ENCODE data around the gene OIT3. TPM values are rescaled to one million over a fixed set of nuclear protein-coding genes. Genes with fewer than 3 reads are reported as not detected.

The OIT3 gene
- total RNA-seq, 4 donors from 2014 or later, result 0.16 to 1.2 (median 0.27) TPM; not detected in 1

GRCh38 chr10:72904806-72905205, 11.3 kb downstream of the OIT3 start:
- Histone ChIP-seq H3K36me3 (no peaks in the 10 kb centered on the region), H3K4me3 (no peak overlapping the region), H3K27ac (no peak overlapping the region), H3K9me3 (no peaks in the 10 kb centered on the region), H3K4me1 (peaks cover 0 to 7% (median 0%) of the 10 kb centered on the region in 4 donors), H3K27me3 (no peaks in the 10 kb centered on the region)
- DNase-seq, result no peak
- intact Hi-C loops (cut with DNase I; ENCODE audit: low total_unique reads), result no loop called here
- no peak for TF ChIP-seq EP300 (IDR thresholded peaks at IDR 0.05; ENCODE audit: low read depth)
- TF ChIP-seq POLR2AphosphoS5 (IDR thresholded peaks at IDR 0.05), result no peak
- TF ChIP-seq POLR2A (IDR thresholded peaks at IDR 0.05), result no peak
- TF ChIP-seq CTCF (IDR thresholded peaks at IDR 0.05), result no peak
- 72 to 78% methylated on average over 2 to 3 of the region's 3 CpGs for WGBS, 2 donors (ENCODE audit: low coverage in 1 of 2)
- in situ Hi-C loops (cut with MboI; ENCODE audit: low pct_ligation_motif_present in 1 of 4, low pct_unique_long_range_greater_than_20kb in 1 of 4, low sequenced_read_pairs in 3 of 4), result no loop called here

- no peak overlapping the region for H3K27ac ChIP-seq
- H3K4me1 ChIP-seq, result peaks cover 0 to 7% (median 0%) of the 10 kb centered on the region in 4 donors
- in situ Hi-C loops (cut with MboI; ENCODE audit: low pct_ligation_motif_present in 1 of 4, low pct_unique_long_range_greater_than_20kb in 1 of 4, low sequenced_read_pairs in 3 of 4), result no loop called here
- no peak overlapping the region for H3K4me3 ChIP-seq
- no peak for TF ChIP-seq EP300 (IDR thresholded peaks at IDR 0.05; ENCODE audit: low read depth)
- TF ChIP-seq CTCF (IDR thresholded peaks at IDR 0.05), result no peak
- no peak for TF ChIP-seq POLR2AphosphoS5 (IDR thresholded peaks at IDR 0.05)
- no peak for TF ChIP-seq POLR2A (IDR thresholded peaks at IDR 0.05)
- no peaks in the 10 kb centered on the region for H3K9me3 ChIP-seq
- intact Hi-C loops (cut with DNase I; ENCODE audit: low total_unique reads), result no loop called here
- no peak for DNase-seq
- 95 to 96% methylated on average over 5 to 6 of the region's 6 CpGs for WGBS, 2 donors (ENCODE audit: low coverage in 1 of 2)
- H3K36me3 ChIP-seq, result no peaks in the 10 kb centered on the region
- H3K27me3 ChIP-seq, result no peaks in the 10 kb centered on the region
Measured at GRCh38 chr10:72906446-72906845, 12.9 kb downstream of the OIT3 start.

GRCh38 chr10:72910705-72911104, 17.2 kb downstream of the OIT3 start:
- no peaks in the 10 kb centered on the region for H3K36me3 ChIP-seq
- H3K4me3 ChIP-seq, result no peak overlapping the region
- no peaks in the 10 kb centered on the region for H3K9me3 ChIP-seq
- TF ChIP-seq CTCF (IDR thresholded peaks at IDR 0.05), result no peak
- TF ChIP-seq POLR2AphosphoS5 (IDR thresholded peaks at IDR 0.05), result no peak
- no peak for TF ChIP-seq POLR2A (IDR thresholded peaks at IDR 0.05)
- no peak for TF ChIP-seq EP300 (IDR thresholded peaks at IDR 0.05; ENCODE audit: low read depth)
- H3K27me3 ChIP-seq, result no peaks in the 10 kb centered on the region
- in situ Hi-C loops (cut with MboI; ENCODE audit: low pct_ligation_motif_present in 1 of 4, low pct_unique_long_range_greater_than_20kb in 1 of 4, low sequenced_read_pairs in 3 of 4) (no loop called here), intact Hi-C loops (cut with DNase I; ENCODE audit: low total_unique reads) (no loop called here)
- no peak for DNase-seq
- H3K4me1 ChIP-seq, result no peaks in the 10 kb centered on the region
- H3K27ac ChIP-seq, result no peak overlapping the region

- DNase-seq, result no peak
- 93 to 100% methylated on average over 1 to 2 of the region's 2 CpGs for WGBS, 2 donors (ENCODE audit: low coverage in 1 of 2)
- H3K27ac ChIP-seq, result no peak overlapping the region
- no peaks in the 10 kb centered on the region for H3K4me1 ChIP-seq
- intact Hi-C loops (cut with DNase I; ENCODE audit: low total_unique reads), result no loop called here
- in situ Hi-C loops (cut with MboI; ENCODE audit: low pct_ligation_motif_present in 1 of 4, low pct_unique_long_range_greater_than_20kb in 1 of 4, low sequenced_read_pairs in 3 of 4), result no loop called here
- H3K9me3 ChIP-seq, result no peaks in the 10 kb centered on the region
- TF ChIP-seq CTCF (IDR thresholded peaks at IDR 0.05) (no peak), POLR2AphosphoS5 (IDR thresholded peaks at IDR 0.05) (no peak), EP300 (IDR thresholded peaks at IDR 0.05; ENCODE audit: low read depth) (no peak), POLR2A (IDR thresholded peaks at IDR 0.05) (no peak)
- H3K27me3 ChIP-seq, result no peaks in the 10 kb centered on the region
- no peaks in the 10 kb centered on the region for H3K36me3 ChIP-seq
- no peak overlapping the region for H3K4me3 ChIP-seq
Measured at GRCh38 chr10:72911758-72912157, 18.2 kb downstream of the OIT3 start.
